GM23338 (cell line): ENCODE measurements around the gene FGF19. TPM values are rescaled to one million over a fixed set of nuclear protein-coding genes. Genes with fewer than 3 reads are reported as not detected.

Experiments
- ATAC-seq: fragments of 200-7000 bp; cut with Tn5 transposase; 3 replicates; pipeline ENCODE4 v1.9.1; 2020
- DNase-seq: peaks from one replicate; pipeline ENCODE4 v3.0.0-alpha.2; 2015; ENCODE audit warnings: low spot score
- H2AFZ ChIP-seq: fragments of 200-600 bp; sonication (generic); 2 replicates; pipeline ENCODE4 v1.8.0; 2016; ENCODE audit warnings: antibody characterized with exemption, mild to moderate bottlenecking, moderate library complexity
- H3F3A ChIP-seq: fragments of 200-600 bp; sonication (generic); replicated peaks from 2 replicates; pipeline ENCODE4 v1.8.0; 2017; ENCODE audit warnings: antibody characterized with exemption, mixed run types, low read depth
- H3K27ac ChIP-seq: fragments of 200-600 bp; sonication (generic); 2 replicates; pipeline ENCODE4 v1.6.1; 2016; ENCODE audit warnings: low read depth
- H3K27me3 ChIP-seq: fragments of 200-600 bp; sonication (generic); 2 replicates; pipeline ENCODE4 v1.8.0; 2016; ENCODE audit warnings: mild to moderate bottlenecking, mixed run types, moderate library complexity; ENCODE audit not compliant: insufficient read depth
- H3K36me3 ChIP-seq: fragments of 200-600 bp; sonication (generic); 2 replicates; pipeline ENCODE4 v1.8.0; 2016; ENCODE audit warnings: mild to moderate bottlenecking; ENCODE audit not compliant: insufficient read depth
- H3K4me1 ChIP-seq: fragments of 200-600 bp; sonication (generic); 2 replicates; pipeline ENCODE4 v1.8.0; 2016; ENCODE audit warnings: mild to moderate bottlenecking, moderate library complexity; ENCODE audit not compliant: insufficient read depth
- H3K4me2 ChIP-seq: fragments of 200-600 bp; sonication (generic); 2 replicates; pipeline ENCODE4 v1.7.1; 2017; ENCODE audit warnings: mixed run types
- H3K4me3 ChIP-seq: fragments of 200-600 bp; sonication (generic); 2 replicates; pipeline ENCODE4 v1.6.1; 2016; ENCODE audit warnings: mixed run types
- H3K79me2 ChIP-seq: fragments of 200-600 bp; sonication (generic); replicated peaks from 2 replicates; pipeline ENCODE4 v1.8.0; 2017; ENCODE audit warnings: mild to moderate bottlenecking; ENCODE audit not compliant: insufficient read depth
- H3K9me2 ChIP-seq: fragments of 200-600 bp; sonication (generic); 2 replicates; pipeline ENCODE4 v1.8.0; 2017; ENCODE audit not compliant: insufficient read depth
- H4K20me1 ChIP-seq: fragments of 200-600 bp; sonication (generic); replicated peaks from 2 replicates; pipeline ENCODE4 v1.8.0; 2017; ENCODE audit warnings: mild to moderate bottlenecking; ENCODE audit not compliant: insufficient read depth
- H3K27ac Mint-ChIP-seq: 2 replicates; pipeline ENCODE4 v1.8.0; 2020; ENCODE audit warnings: inconsistent platforms, mild to moderate bottlenecking, moderate library complexity, mixed read lengths
- H3K27me3 Mint-ChIP-seq: 3 replicates; pipeline ENCODE4 v1.8.0; 2022; ENCODE audit warnings: low read depth, mild to moderate bottlenecking, moderate library complexity, mixed read lengths, inconsistent platforms; ENCODE audit not compliant: insufficient read depth, poor library complexity
- H3K36me3 Mint-ChIP-seq: 3 replicates; pipeline ENCODE4 v1.8.0; 2021; ENCODE audit warnings: low read depth, mild to moderate bottlenecking, inconsistent platforms, moderate library complexity, mixed read lengths
- H3K4me1 Mint-ChIP-seq: 3 replicates; pipeline ENCODE4 v1.8.0; 2020; ENCODE audit warnings: mild to moderate bottlenecking, inconsistent platforms, mixed read lengths
- H3K4me3 Mint-ChIP-seq: 3 replicates; pipeline ENCODE4 v1.8.0; 2021; ENCODE audit warnings: moderate library complexity, mild to moderate bottlenecking, inconsistent platforms, mixed read lengths
- H3K9me3 Mint-ChIP-seq: 3 replicates; pipeline ENCODE4 v1.8.0; 2020; ENCODE audit warnings: moderate library complexity, mild to moderate bottlenecking, inconsistent platforms, mixed read lengths
- CREB1 ChIP-seq: fragments of 250-450 bp; sonication (Bioruptor Pico); IDR thresholded peaks from 2 replicates; pipeline ENCODE4 v1.5.0; 2020; ENCODE audit warnings: low read depth, mild to moderate bottlenecking, moderate library complexity
- CTCF ChIP-seq, 2 experiments: fragments of 200-600 bp in 1 of 2; sonication (generic) in 1 of 2; conservative IDR thresholded peaks; 2 replicates each; pipeline versions ENCODE4 v1.5.1 to v1.6.1; 2016 to 2017; ENCODE audit warnings: antibody characterized with exemption in 2 of 2, low read depth in 2 of 2, mild to moderate bottlenecking in 2 of 2, moderate library complexity in 1 of 2
- JUNB ChIP-seq: IDR thresholded peaks from one replicate; pipeline ENCODE4 v1.6.1; 2016; ENCODE audit warnings: antibody characterized with exemption; ENCODE audit not compliant: unreplicated experiment
- POLR2AphosphoS5 ChIP-seq: IDR thresholded peaks from 2 replicates; pipeline ENCODE4 v1.6.1; 2016; ENCODE audit warnings: antibody characterized with exemption, low read depth
- STAT1 ChIP-seq: IDR thresholded peaks from one replicate; pipeline ENCODE4 v1.6.1; 2016; ENCODE audit warnings: antibody characterized with exemption; ENCODE audit not compliant: unreplicated experiment
- ZNF114 ChIP-seq: fragments of 250-450 bp; sonication (Bioruptor Pico); IDR thresholded peaks from 2 replicates; pipeline ENCODE4 v1.5.0; 2020; ENCODE audit warnings: mild to moderate bottlenecking, moderate library complexity
- ZNF331 ChIP-seq: fragments of 250-450 bp; sonication (Bioruptor Pico); IDR thresholded peaks from 2 replicates; pipeline ENCODE4 v1.5.0; 2020; ENCODE audit warnings: low read depth, mild to moderate bottlenecking, moderate library complexity
- ZNF462 ChIP-seq: fragments of 250-450 bp; sonication (Bioruptor Pico); IDR thresholded peaks from 2 replicates; pipeline ENCODE4 v1.5.0; 2020; ENCODE audit warnings: mild to moderate bottlenecking, moderate library complexity
- polyA plus RNA-seq: library from polyadenylated mRNA; unstranded; fragments of >200 nt; fragmentation: Nextera tagmentation; extraction: Ambion mirVana; gene quantifications from 2 replicates; pipeline ENCODE4 v1.2.1, GENCODE V29; 2016
- total RNA-seq: library from RNA; depleted of rRNA; stranded (reverse); fragments of >200 nt; shearing (Covaris generic); gene quantifications from 2 replicates; pipeline ENCODE4 v1.2.3, GENCODE V29; 2014

Gene FGF19
- total and polyA plus RNA-seq, 2 experiments from 2014 or later, result 21.7 to 36.1 TPM

GRCh38 chr11:69684651-69685050 is 19.2 kb downstream of the FGF19 start:
- no peaks in the 10 kb centered on the region for H3K9me2 ChIP-seq
- no peak overlapping the region for H3K4me2 ChIP-seq
- Mint-ChIP-seq H3K9me3 (no peaks in the 10 kb centered on the region; the same call in 2 of the 3 replicates), H3K4me1 (peaks cover 6% of the 10 kb centered on the region; the same call in 2 of the 3 replicates), H3K27ac (no peak overlapping the region), H3K4me3 (no peak overlapping the region), H3K36me3 (no peaks in the 10 kb centered on the region), H3K27me3 (peaks cover 11% of the 10 kb centered on the region)
- no peaks in the 10 kb centered on the region for H4K20me1 ChIP-seq
- no peaks in the 10 kb centered on the region for H3F3A ChIP-seq
- no peak overlapping the region for H3K4me3 ChIP-seq
- TF ChIP-seq STAT1, result no peak
- no peak for TF ChIP-seq ZNF462 (CRISPR knock-in tag)
- TF ChIP-seq POLR2AphosphoS5, result no peak
- no peak for TF ChIP-seq ZNF331 (CRISPR knock-in tag)
- TF ChIP-seq ZNF114 (CRISPR knock-in tag), result no peak
- TF ChIP-seq CREB1 (CRISPR knock-in tag), result no peak
- TF ChIP-seq CTCF (conservative IDR thresholded peaks at IDR 0.05; ENCODE audit: low read depth in 2 of 2), result no peak
- TF ChIP-seq JUNB, result no peak
- no peak overlapping the region for H2AFZ ChIP-seq
- H3K27ac ChIP-seq, result no peak overlapping the region
- H3K4me1 ChIP-seq, result 0 out of 2 replicates have a peak, but pooled peaks cover 5% of the 10 kb centered on the region
- H3K27me3 ChIP-seq, result peaks cover 7% of the 10 kb centered on the region; the same call in 1 of the 2 replicates
- no peak for ATAC-seq
- no peaks in the 10 kb centered on the region for H3K36me3 ChIP-seq
- no peaks in the 10 kb centered on the region for H3K79me2 ChIP-seq
- DNase-seq, result no peak
